Naive thymus-derived CD8-positive, alpha-beta T cell (primary cell): Measurements from ENCODE around the gene SGCD. TPM values are rescaled to one million over a fixed set of nuclear protein-coding genes. Genes with fewer than 3 reads are reported as not detected.

Experiments
- ATAC-seq, 2 donors: fragments of 150-1000 bp; cut with Tn5 transposase in 1 of 2; sonication (Bioruptor Pico), chemical (Tn5 transposase) in 1 of 2; 1 replicate in 1 of 2; 2 replicates in 1 of 2; pipeline ENCODE4 v1.10.0; 2021; ENCODE audit warnings: mild to moderate bottlenecking in 2 of 2, moderate library complexity in 2 of 2
- POLR2A ChIA-PET: fragments of 350-600 bp; sonication (Branson Sonifier 250); formaldehyde crosslinking; loops from one replicate; lab custom pipeline; 2021; ENCODE audit warnings: antibody characterized with exemption; lab: Charles Lee
- DNase-seq, 10 donors: peaks; one replicate each; pipeline versions ENCODE4 v3.0.0 to v3.0.0-alpha.2; 2020 to 2022
- H3K27ac Mint-ChIP-seq, 10 donors: one replicate each; pipeline ENCODE4 v1.8.0; 2020 to 2022; ENCODE audit warnings: mild to moderate bottlenecking in 10 of 10, mixed read lengths in 10 of 10, moderate library complexity in 4 of 10, inconsistent platforms in 1 of 10
- H3K27me3 Mint-ChIP-seq, 5 donors: one replicate each; pipeline ENCODE4 v1.8.0; 2021 to 2022; ENCODE audit warnings: mixed read lengths in 5 of 5
- H3K36me3 Mint-ChIP-seq, 3 donors: one replicate each; pipeline ENCODE4 v1.8.0; 2020 to 2022; ENCODE audit warnings: mixed read lengths in 3 of 3, mild to moderate bottlenecking in 2 of 3, inconsistent platforms in 1 of 3
- H3K4me1 Mint-ChIP-seq, 4 donors: one replicate each; pipeline ENCODE4 v1.8.0; 2021 to 2022; ENCODE audit warnings: mixed read lengths in 4 of 4
- H3K4me3 Mint-ChIP-seq, 10 donors: one replicate each; pipeline ENCODE4 v1.8.0; 2020 to 2022; ENCODE audit warnings: mild to moderate bottlenecking in 10 of 10, mixed read lengths in 10 of 10, moderate library complexity in 6 of 10, inconsistent platforms in 1 of 10
- H3K9me3 Mint-ChIP-seq, 9 donors: one replicate each; pipeline ENCODE4 v1.8.0; 2020 to 2022; ENCODE audit warnings: mixed read lengths in 9 of 9, mild to moderate bottlenecking in 3 of 9, inconsistent platforms in 1 of 9, moderate library complexity in 1 of 9
- polyA plus RNA-seq, 3 donors: library from polyadenylated mRNA; unstranded; fragments of 300-500 nt; fragmentation: Illumina TruSeq; gene quantifications; one replicate each; pipeline ENCODE4 v1.2.3, GENCODE V29; 2021
- total RNA-seq, 8 experiments: library from RNA in 2 of 8; stranded (reverse) in 2 of 8; gene quantifications; one replicate each; pipeline ENCODE4 v1.2.3 and lab custom pipeline; 2021 to 2026

Gene SGCD
- total and polyA plus RNA-seq, 5 experiments from 2014 or later: 0.18 to 2.0 TPM; not detected in 3

- Mint-ChIP-seq H3K4me1 (no peaks in the 10 kb centered on the region), H3K27ac (no peak overlapping the region), H3K9me3 (no peaks in the 10 kb centered on the region), H3K4me3 (no peak overlapping the region), H3K36me3 (no peaks in the 10 kb centered on the region), H3K27me3 (peaks cover 0 to 7% (median 5%) of the 10 kb centered on the region in 5 donors)
- POLR2A ChIA-PET: no interaction called here
- ATAC-seq (no peak), DNase-seq (no peak)
These were observed 67.8 kb downstream of the SGCD start for GRCh38 chr5:156394642-156395305.

GRCh38 chr5:156395306-156395675 is 68.3 kb downstream of the SGCD start:
- H3K4me3 Mint-ChIP-seq: no peak overlapping the region
- DNase-seq (no peak), ATAC-seq (no peak)
- no peaks in the 10 kb centered on the region for H3K9me3 Mint-ChIP-seq
- peaks cover 0 to 7% (median 4%) of the 10 kb centered on the region in 5 donors for H3K27me3 Mint-ChIP-seq
- no peaks in the 10 kb centered on the region for H3K4me1 Mint-ChIP-seq
- no peak overlapping the region for H3K27ac Mint-ChIP-seq
- POLR2A ChIA-PET: no interaction called here
- no peaks in the 10 kb centered on the region for H3K36me3 Mint-ChIP-seq

- H3K9me3 Mint-ChIP-seq: no peaks in the 10 kb centered on the region
- no peaks in the 10 kb centered on the region for H3K4me1 Mint-ChIP-seq
- ATAC-seq (no peak), DNase-seq (no peak)
- POLR2A ChIA-PET: no interaction called here
- no peak overlapping the region for H3K27ac Mint-ChIP-seq
- no peaks in the 10 kb centered on the region for H3K36me3 Mint-ChIP-seq
- H3K4me3 Mint-ChIP-seq: no peak overlapping the region
- H3K27me3 Mint-ChIP-seq: peaks cover 0 to 7% (median 3%) of the 10 kb centered on the region in 5 donors
These were observed 69.3 kb downstream of the SGCD start for GRCh38 chr5:156396063-156396829.

GRCh38 chr5:156396830-156397081 is 69.8 kb downstream of the SGCD start:
- POLR2A ChIA-PET: no interaction called here
- no peak for DNase-seq
- Mint-ChIP-seq H3K4me3 (no peak overlapping the region), H3K9me3 (no peaks in the 10 kb centered on the region), H3K27me3 (peaks cover 0 to 7% (median 3%) of the 10 kb centered on the region in 5 donors), H3K27ac (no peak overlapping the region), H3K4me1 (peaks cover 0 to under 1% (median 0%) of the 10 kb centered on the region in 4 donors), H3K36me3 (no peaks in the 10 kb centered on the region)
- ATAC-seq: no peak

GRCh38 chr5:156399323-156399722 is 72.4 kb downstream of the SGCD start:
- Mint-ChIP-seq H3K4me3 (no peak overlapping the region), H3K4me1 (peaks cover 0 to 2% (median 0%) of the 10 kb centered on the region in 4 donors), H3K27me3 (peaks cover 0 to 7% (median 0%) of the 10 kb centered on the region in 5 donors), H3K9me3 (no peaks in the 10 kb centered on the region), H3K27ac (no peak overlapping the region), H3K36me3 (no peaks in the 10 kb centered on the region)
- no peak for ATAC-seq
- DNase-seq: no peak
- POLR2A ChIA-PET: no interaction called here

- Mint-ChIP-seq H3K27me3 (peaks cover 0 to 7% (median 0%) of the 10 kb centered on the region in 5 donors), H3K4me3 (no peak overlapping the region), H3K36me3 (no peaks in the 10 kb centered on the region), H3K4me1 (peaks cover 0 to 2% (median under 1%) of the 10 kb centered on the region in 4 donors), H3K9me3 (no peaks in the 10 kb centered on the region), H3K27ac (no peak overlapping the region)
- POLR2A ChIA-PET: no interaction called here
- ATAC-seq (no peak), DNase-seq (no peak)
These were observed 73.4 kb downstream of the SGCD start for GRCh38 chr5:156400231-156400986.

- no peak overlapping the region for H3K4me3 Mint-ChIP-seq
- peaks cover 0 to 10% (median 3%) of the 10 kb centered on the region in 5 donors for H3K27me3 Mint-ChIP-seq
These were observed 74.8 kb downstream of the SGCD start for GRCh38 chr5:156401804-156402203.

GRCh38 chr5:156402387-156402921 is 75.5 kb downstream of the SGCD start:
- H3K4me3 Mint-ChIP-seq: peak overlapping the region in 2 of 10 donors; percentile 3 to 7

More at GRCh38 chr5:156401804-156402203, 74.8 kb downstream of the SGCD start:
- DNase-seq (no peak), ATAC-seq (no peak)
- POLR2A ChIA-PET: no interaction called here
- Mint-ChIP-seq H3K4me1 (peaks cover 0 to 2% (median under 1%) of the 10 kb centered on the region in 4 donors), H3K27ac (no peak overlapping the region), H3K9me3 (no peaks in the 10 kb centered on the region), H3K36me3 (no peaks in the 10 kb centered on the region)

GRCh38 chr5:156405988-156406387 is 79.0 kb downstream of the SGCD start:
- POLR2A ChIA-PET: no interaction called here
- Mint-ChIP-seq H3K4me1 (peaks cover 0 to 2% (median under 1%) of the 10 kb centered on the region in 4 donors), H3K36me3 (no peaks in the 10 kb centered on the region), H3K27me3 (peaks cover 5 to 26% (median 7%) of the 10 kb centered on the region in 5 donors), H3K27ac (no peak overlapping the region), H3K4me3 (no peak overlapping the region), H3K9me3 (peaks cover 0 to 2% (median 0%) of the 10 kb centered on the region in 9 donors)
- no peak for DNase-seq
- no peak for ATAC-seq

More at GRCh38 chr5:156402387-156402921, 75.5 kb downstream of the SGCD start:
- POLR2A ChIA-PET: no interaction called here
- Mint-ChIP-seq H3K27ac (no peak overlapping the region), H3K4me1 (peaks cover 0 to 2% (median under 1%) of the 10 kb centered on the region in 4 donors), H3K27me3 (peaks cover 0 to 9% (median 3%) of the 10 kb centered on the region in 5 donors), H3K36me3 (no peaks in the 10 kb centered on the region), H3K9me3 (peaks cover 0 to 2% (median 0%) of the 10 kb centered on the region in 9 donors)
- ATAC-seq (peak in 1 of 2 donors; percentile 16), DNase-seq (no peak)

- Mint-ChIP-seq H3K36me3 (no peaks in the 10 kb centered on the region), H3K27ac (no peak overlapping the region), H3K9me3 (peaks cover 0 to 2% (median 0%) of the 10 kb centered on the region in 9 donors), H3K4me3 (no peak overlapping the region), H3K4me1 (peaks cover 0 to 1% (median 0%) of the 10 kb centered on the region in 4 donors), H3K27me3 (peaks cover 5 to 28% (median 9%) of the 10 kb centered on the region in 5 donors)
- DNase-seq (no peak), ATAC-seq (no peak)
- POLR2A ChIA-PET: no interaction called here
These were observed 80.3 kb downstream of the SGCD start for GRCh38 chr5:156407251-156407650.

- Mint-ChIP-seq H3K9me3 (peaks cover 0 to 2% (median 0%) of the 10 kb centered on the region in 9 donors), H3K27ac (no peak overlapping the region), H3K4me3 (no peak overlapping the region), H3K36me3 (no peaks in the 10 kb centered on the region), H3K27me3 (peaks cover 6 to 28% (median 10%) of the 10 kb centered on the region in 5 donors), H3K4me1 (no peaks in the 10 kb centered on the region)
- POLR2A ChIA-PET: no interaction called here
- ATAC-seq: no peak
- DNase-seq: no peak
These were observed 82.9 kb downstream of the SGCD start for GRCh38 chr5:156409834-156410233.

GRCh38 chr5:156411185-156411613 is 84.2 kb downstream of the SGCD start:
- Mint-ChIP-seq H3K36me3 (no peaks in the 10 kb centered on the region), H3K27ac (no peak overlapping the region), H3K27me3 (peaks cover 6 to 27% (median 9%) of the 10 kb centered on the region in 5 donors), H3K4me1 (no peaks in the 10 kb centered on the region), H3K9me3 (peaks cover 0 to 2% (median 0%) of the 10 kb centered on the region in 9 donors), H3K4me3 (no peak overlapping the region)
- ATAC-seq (no peak), DNase-seq (no peak)
- POLR2A ChIA-PET: no interaction called here
